Fibroblast of villous mesenchyme (primary cell): ENCODE measurements around the gene CDHR4. TPM values are rescaled to one million over a fixed set of nuclear protein-coding genes. Genes with fewer than 3 reads are reported as not detected.

Experiments
- DNase-seq: peaks from one replicate; pipeline ENCODE4 v3.0.0-alpha.2; 2010; ENCODE audit warnings: low read depth
- H3K4me3 ChIP-seq: 2 replicates; pipeline ENCODE4 v1.5.1; 2011; ENCODE audit warnings: low read depth, mild to moderate bottlenecking, low read length
- CTCF ChIP-seq: IDR thresholded peaks from 2 replicates; pipeline ENCODE4 v1.5.1; 2012; ENCODE audit warnings: low read depth, mild to moderate bottlenecking, low read length; ENCODE audit not compliant: insufficient read depth
- total RNA-seq: library from RNA; depleted of rRNA; stranded (reverse); fragments of >200 nt; gene quantifications from 2 replicates; pipeline ENCODE4 v1.2.3, GENCODE V29; 2012

The CDHR4 gene
- total RNA-seq, 1 donor: not detected

- DNase-seq: no peak
- no peak overlapping the region for H3K4me3 ChIP-seq
- TF ChIP-seq CTCF: no peak
Observed at GRCh38 chr3:49763981-49764380, 35.7 kb downstream of the CDHR4 start.

- H3K4me3 ChIP-seq: no peak overlapping the region
- peak; percentile 15 for DNase-seq
- TF ChIP-seq CTCF: no peak
Observed at GRCh38 chr3:49761661-49762060, 38.0 kb downstream of the CDHR4 start.

- no peak for TF ChIP-seq CTCF
- H3K4me3 ChIP-seq: no peak overlapping the region
- peak; percentile 8 for DNase-seq
Observed at GRCh38 chr3:49759226-49759625, 40.4 kb downstream of the CDHR4 start.

- DNase-seq: no peak
- H3K4me3 ChIP-seq: no peak overlapping the region
- TF ChIP-seq CTCF: no peak
Observed at GRCh38 chr3:49757197-49757596, 42.5 kb downstream of the CDHR4 start.

- no peak for TF ChIP-seq CTCF
- no peak for DNase-seq
- no peak overlapping the region for H3K4me3 ChIP-seq
Observed at GRCh38 chr3:49756036-49756435, 43.6 kb downstream of the CDHR4 start.

GRCh38 chr3:49754536-49754935, 45.1 kb downstream of the CDHR4 start:
- no peak overlapping the region for H3K4me3 ChIP-seq
- DNase-seq: no peak
- TF ChIP-seq CTCF: no peak

- DNase-seq: no peak
- no peak for TF ChIP-seq CTCF
Observed at GRCh38 chr3:49751501-49751900, 48.2 kb downstream of the CDHR4 start.

More at GRCh38 chr3:49751501-49751900, 48.2 kb downstream of the CDHR4 start:
- H3K4me3 ChIP-seq: no peak overlapping the region
